Caki2 (cell line): ENCODE results near the gene PINK1. TPM values are rescaled to one million over a fixed set of nuclear protein-coding genes. Genes with fewer than 3 reads are reported as not detected.

Experiments used
- DNase-seq: peaks from one replicate; pipeline ENCODE4 v3.0.0-alpha.2; 2015; ENCODE audit warnings: low read depth
- in situ Hi-C: cut with HindIII; loops from 2 replicates; pipeline ENCODE4 v1.10.0; 2016; ENCODE audit warnings: low sequenced_read_pairs, low pct_unique_long_range_greater_than_20kb, mixed read lengths
- total RNA-seq: library from RNA; depleted of rRNA; stranded (reverse); fragments of >200 nt; shearing (Covaris generic); gene quantifications from 2 replicates; pipeline ENCODE4 v1.2.3, GENCODE V29; 2014; ENCODE audit warnings: low replicate concordance; rRNA removed

PINK1 gene
- total RNA-seq, 1 experiment from 2014 or later = 34.6 TPM

DNA sequence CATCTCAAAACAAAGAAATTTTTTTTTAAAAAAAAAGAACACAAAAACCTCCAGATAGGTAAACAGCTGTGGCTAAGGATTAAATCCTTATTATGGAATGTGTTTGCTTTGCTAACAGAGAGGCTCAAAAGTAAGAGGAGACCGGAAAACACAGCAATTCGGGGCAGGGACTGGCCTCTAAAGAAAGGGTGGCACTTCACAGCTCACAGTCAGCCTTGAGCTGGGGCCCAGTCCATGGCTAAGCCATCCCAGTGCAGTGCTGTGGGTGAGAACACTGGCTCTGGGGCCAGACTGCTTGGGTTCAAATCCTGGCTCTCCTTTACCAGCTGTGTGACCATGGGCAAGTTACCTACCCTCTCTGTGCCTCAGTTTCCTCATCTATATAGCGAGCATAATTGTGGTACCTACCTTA is 56.4 kb downstream of the PINK1 start:
- DNase-seq = no peak
- in situ Hi-C loops = no loop called here

DNA sequence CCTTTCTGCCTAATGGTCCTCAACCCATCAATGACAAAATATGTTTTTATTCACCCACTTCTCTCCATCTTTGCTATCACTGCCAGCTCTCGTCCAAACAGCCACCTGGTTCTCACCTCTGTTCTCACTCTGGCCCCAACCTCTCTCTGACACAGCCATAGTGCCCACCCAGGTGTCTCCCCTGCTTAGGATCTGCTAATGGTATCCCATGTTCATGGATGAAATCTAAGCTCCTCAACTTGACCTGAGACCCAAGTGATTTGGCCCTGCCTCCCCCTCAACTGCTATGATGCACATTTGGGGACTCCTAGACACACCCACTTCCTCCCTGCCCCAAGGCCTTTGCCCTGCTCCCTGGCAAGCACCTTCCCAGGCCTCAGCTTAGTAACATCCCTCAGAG is 58.6 kb downstream of the PINK1 start:
- DNase-seq = no peak
- in situ Hi-C loops = no loop called here

DNA sequence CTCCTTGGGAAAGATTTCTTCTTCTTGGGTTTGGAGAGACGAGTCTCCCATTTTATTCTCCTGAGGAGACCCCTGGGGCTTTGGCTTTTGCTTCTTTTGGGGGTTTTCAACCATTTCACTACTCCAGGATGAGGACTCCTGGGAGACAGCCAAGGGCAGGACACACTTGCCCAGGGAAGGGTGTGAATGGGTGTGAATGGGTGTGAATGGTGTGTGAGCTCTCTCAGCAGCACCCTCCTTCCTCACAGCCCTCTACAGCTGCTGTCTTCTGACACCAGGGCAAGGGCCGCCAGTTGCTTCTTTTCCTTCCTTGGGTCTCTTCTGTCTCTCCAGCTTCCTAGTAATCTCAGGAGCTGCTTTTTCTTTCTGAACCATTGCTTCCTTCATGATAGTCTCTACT is 60.4 kb downstream of the PINK1 start:
- DNase-seq = no peak
- in situ Hi-C loops = no loop called here

DNA sequence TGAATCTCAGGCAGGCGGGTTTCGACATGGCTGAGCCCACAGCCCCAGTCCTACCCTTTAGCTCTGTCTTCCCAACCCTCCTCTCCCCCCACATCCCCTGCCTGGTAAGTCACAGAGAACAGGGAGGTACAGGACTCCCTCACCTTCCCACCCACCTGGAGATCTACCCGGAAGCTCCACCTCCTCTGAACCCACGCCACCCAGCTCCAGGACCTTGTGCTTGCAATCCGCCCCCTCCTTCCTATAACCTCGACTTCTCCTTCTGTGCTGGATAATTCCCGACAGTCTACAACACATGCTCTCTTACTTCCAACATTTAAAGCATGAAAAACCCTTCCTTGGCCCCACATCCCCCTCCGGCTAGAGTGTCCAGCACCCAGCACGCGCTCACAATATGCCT is 62.3 kb downstream of the PINK1 start:
- DNase-seq = no peak
- in situ Hi-C loops = no loop called here

DNA sequence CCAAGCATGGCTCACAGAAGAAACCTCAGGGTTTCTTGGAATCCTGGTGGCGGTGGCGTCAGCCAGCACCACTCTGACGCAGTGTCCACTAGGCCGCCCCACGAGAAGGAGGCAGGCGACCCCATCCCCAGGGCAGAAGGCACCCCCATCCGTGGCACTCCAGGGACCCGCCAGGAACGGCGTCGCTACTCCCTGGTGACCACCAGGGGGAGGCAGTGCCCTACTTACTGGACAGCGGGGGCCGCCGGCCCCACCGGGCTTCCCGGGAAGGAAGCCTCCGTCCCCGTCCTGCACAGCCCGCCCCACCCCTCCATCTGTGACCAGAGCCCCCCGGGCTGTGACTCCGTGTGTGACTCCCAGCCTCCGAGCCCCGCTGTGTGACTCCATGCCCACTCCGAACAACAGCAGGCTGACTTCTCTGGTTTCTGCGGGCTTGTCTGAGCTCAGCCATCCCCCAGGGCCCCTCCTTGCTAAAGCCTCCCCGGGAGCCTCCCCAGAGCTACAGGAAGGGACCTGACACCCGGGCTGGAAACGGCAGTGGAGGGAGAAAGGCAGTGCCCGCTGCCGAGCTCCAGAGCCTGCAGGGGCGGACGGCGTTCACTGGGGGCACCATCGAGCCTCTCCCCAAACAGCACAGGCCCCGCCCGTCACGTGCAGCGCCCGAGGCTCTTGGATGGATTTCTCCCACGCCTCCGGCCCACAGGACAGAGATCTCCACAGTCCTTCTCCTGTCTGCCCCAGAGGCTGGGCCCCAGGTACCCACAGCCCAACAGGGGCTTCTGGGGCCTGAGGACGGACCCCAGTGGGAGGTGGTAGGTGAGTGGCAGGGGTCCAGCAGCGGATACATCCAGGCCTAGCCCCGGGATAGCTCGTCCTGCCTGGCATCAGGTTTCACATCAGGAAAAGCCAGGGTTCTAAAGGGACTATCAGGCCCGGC is 63.4 kb downstream of the PINK1 start:
- in situ Hi-C loops = no loop called here
- DNase-seq = peak; percentile 92

DNA sequence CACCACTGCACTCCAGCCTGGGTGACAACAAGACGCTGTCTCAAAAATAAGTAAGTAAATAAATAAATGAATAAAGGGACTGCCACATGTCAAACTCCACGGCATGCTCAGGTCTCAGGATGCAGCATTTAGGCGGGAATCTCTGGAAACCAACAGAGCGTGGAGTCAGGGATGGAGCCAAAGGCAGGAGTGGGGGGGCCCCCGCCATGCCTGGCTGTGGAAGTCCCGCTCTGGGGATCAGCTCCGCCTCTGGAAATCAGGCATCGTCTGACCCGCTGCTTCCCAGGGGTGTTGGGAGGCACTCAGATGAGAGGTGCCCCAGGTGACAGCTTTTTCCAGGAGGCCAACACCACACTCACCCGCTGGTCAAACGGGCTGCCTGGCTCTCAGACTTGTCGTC is 64.3 kb downstream of the PINK1 start:
- no peak for DNase-seq
- in situ Hi-C loops = no loop called here

DNA sequence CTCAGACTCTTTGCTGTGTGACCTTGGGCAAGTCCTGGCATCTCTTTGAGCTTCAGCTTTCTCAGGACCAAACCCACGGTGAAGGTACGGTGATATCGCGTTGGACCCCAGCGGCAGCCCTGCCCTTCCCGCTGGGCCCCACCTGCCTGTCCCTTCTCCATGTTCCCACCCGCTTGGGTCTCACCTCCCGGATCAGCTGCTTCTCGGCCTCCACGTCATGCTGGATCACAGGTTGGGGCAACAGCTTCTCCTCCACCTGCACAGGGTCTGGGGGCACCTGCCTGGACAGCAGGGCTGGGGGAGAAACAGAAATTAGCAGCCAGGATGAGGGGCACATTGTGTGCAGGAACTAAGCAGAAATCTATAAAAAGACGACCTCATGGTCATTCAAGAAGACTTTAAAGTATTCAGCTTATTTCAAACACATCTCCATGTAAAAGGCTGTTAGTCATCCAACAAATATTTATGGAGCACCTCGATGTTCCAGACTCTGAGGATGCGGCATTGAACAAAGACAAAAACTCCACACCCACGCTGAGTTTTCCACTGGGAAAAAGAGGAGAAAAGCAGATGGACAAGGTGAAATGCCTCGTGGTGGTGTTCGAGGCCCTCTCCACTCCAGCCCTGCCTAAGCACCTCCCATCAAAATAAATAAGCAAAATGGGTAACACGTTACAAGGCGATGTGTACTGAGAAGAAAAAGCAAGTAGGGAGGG is 65.1 kb downstream of the PINK1 start:
- in situ Hi-C loops = no loop called here
- no peak for DNase-seq

DNA sequence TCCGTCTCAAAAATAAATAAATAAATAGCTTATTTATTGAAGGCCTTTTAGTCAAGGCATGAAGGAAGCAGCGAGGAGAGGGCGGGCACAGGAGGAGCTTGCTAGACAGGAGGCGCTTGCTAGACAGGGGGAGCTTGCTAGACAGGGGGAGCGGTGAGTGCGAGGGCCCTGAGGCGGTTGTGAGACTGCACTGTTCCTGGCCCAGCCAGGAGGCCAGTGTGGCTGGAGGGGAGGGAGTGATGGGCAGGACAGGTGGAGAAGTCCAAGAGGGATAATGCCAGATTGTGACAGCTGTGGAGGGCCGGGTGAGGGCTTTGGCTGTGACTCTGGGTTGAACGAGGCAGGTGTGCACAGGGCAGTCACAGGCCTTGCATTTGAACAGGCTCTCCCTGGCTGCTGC is 66.3 kb downstream of the PINK1 start:
- no peak for DNase-seq
- in situ Hi-C loops = no loop called here

DNA sequence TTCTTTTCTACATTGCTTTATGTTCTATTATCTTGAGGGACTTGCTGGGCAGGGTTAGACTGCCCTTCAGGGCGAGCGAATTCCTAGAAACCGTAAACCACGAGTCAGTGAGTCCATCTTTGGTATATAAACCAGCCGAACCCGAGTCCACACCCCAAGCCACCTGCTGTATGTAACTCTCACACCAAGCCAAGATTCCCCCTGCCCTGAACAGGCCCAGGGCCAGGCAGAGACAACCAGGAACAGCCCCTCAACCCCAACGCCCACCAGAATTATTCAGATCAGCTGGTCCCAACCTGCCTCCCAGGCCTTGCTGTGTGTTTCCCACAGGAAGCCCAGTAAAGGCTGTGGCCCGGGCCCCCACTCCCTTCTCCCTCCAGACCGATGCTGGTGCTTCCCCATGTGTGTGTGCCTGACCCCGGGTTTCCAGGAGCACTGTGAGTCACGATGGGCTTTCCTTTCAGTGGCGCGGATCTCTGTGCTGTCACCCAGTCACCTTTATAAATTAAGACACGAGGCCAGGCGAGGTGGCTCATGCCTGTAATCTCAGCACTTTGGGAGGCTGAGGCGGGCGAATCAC is 67.5 kb downstream of the PINK1 start:
- in situ Hi-C loops = no loop called here

More for the DNA sequence above, 67.5 kb downstream of the PINK1 start:
- no peak for DNase-seq

Other genes starting within 250 kb of the PINK1 start
- 13.5 and 20.1 TPM in 2 replicates for gene CAMK2N1, start 147.2 kb upstream of the PINK1 start, total RNA-seq
- gene MUL1, start 125.3 kb upstream of the PINK1 start, total RNA-seq = 9.8 and 23.6 TPM in 2 replicates
- gene FAM43B, start 80.9 kb upstream of the PINK1 start, total RNA-seq = 2.8 and 3.1 TPM in 2 replicates
- gene CDA, start 44.4 kb upstream of the PINK1 start, total RNA-seq = 0.95 TPM in 1 of 2 replicates, not detected in the other
- 418 and 467 TPM in 2 replicates for gene DDOST, start 27.9 kb downstream of the PINK1 start, total RNA-seq
- gene KIF17, start 84.5 kb downstream of the PINK1 start, total RNA-seq = 2.1 and 6.4 TPM in 2 replicates
- 9.4 and 9.8 TPM in 2 replicates for gene SH2D5, start 99.2 kb downstream of the PINK1 start, total RNA-seq
- 192 and 242 TPM in 2 replicates for gene HP1BP3, start 153.8 kb downstream of the PINK1 start, total RNA-seq